Measurements from ENCODE around the gene NSRP1.

- no peak for TF ChIP-seq CTCF (IDR thresholded peaks at IDR 0.05; ENCODE audit: extremely low read depth in 1 of 2, insufficient read depth in 1 of 2, low read depth in 1 of 2, low read length in 2 of 2)
- TF ChIP-seq POLR2A (IDR thresholded peaks at IDR 0.05; ENCODE audit: low read depth, low read length) = no peak
- no peak for TF ChIP-seq EZH2 (IDR thresholded peaks at IDR 0.05; ENCODE audit: borderline replicate concordance, low read depth, low read length, severe bottlenecking)
- TF ChIP-seq GATA2 (IDR thresholded peaks at IDR 0.05; ENCODE audit: insufficient read depth, insufficient read length, low read depth, low read length) = no peak
- TF ChIP-seq MAX (IDR thresholded peaks at IDR 0.05; ENCODE audit: insufficient read depth, insufficient read length) = no peak
- TF ChIP-seq FOS (IDR thresholded peaks at IDR 0.05; ENCODE audit: borderline replicate concordance, insufficient read depth, low read length) = no peak
- TF ChIP-seq MYC (IDR thresholded peaks at IDR 0.05; ENCODE audit: low read depth, low read length) = no peak
These were observed 29.7 kb upstream of the NSRP1 start for GRCh38 chr17:30086896-30087295.

Measured in endothelial cell of umbilical vein (primary cell).